HEK293T (cell line): ENCODE measurements around the gene CADM3.

ENCODE experiments used
- ARNT ChIP-seq: fragments of 450-650 bp; IDR thresholded peaks from 2 replicates; pipeline ENCODE4 v1.6.1; 2017; ENCODE audit warnings: mild to moderate bottlenecking
- BHLHE40 ChIP-seq: fragments of 450-650 bp; IDR thresholded peaks from 2 replicates; pipeline ENCODE4 v1.6.1; 2016; ENCODE audit warnings: mild to moderate bottlenecking, moderate library complexity, borderline replicate concordance
- CTBP1 ChIP-seq: fragments of 450-650 bp; IDR thresholded peaks from 2 replicates; pipeline ENCODE4 v1.6.1; 2016; ENCODE audit warnings: borderline replicate concordance
- FOXA1 ChIP-seq: fragments of 450-650 bp; IDR thresholded peaks from 2 replicates; pipeline ENCODE4 v1.6.1; 2016; ENCODE audit warnings: mild to moderate bottlenecking
- FOXM1 ChIP-seq: fragments of 450-650 bp; IDR thresholded peaks from 2 replicates; pipeline ENCODE4 v1.6.1; 2017; ENCODE audit warnings: mild to moderate bottlenecking, borderline replicate concordance
- HDGF ChIP-seq: fragments of 450-650 bp; IDR thresholded peaks from 2 replicates; pipeline ENCODE4 v1.6.1; 2017; ENCODE audit warnings: antibody characterized with exemption, borderline replicate concordance
- TARDBP ChIP-seq: fragments of 450-650 bp; IDR thresholded peaks from 2 replicates; pipeline ENCODE4 v1.6.1; 2016

- no peak for TF ChIP-seq BHLHE40
- no peak for TF ChIP-seq ARNT
- no peak for TF ChIP-seq HDGF
- no peak for TF ChIP-seq FOXA1
- TF ChIP-seq CTBP1 = no peak
- no peak for TF ChIP-seq TARDBP
- TF ChIP-seq FOXM1 = no peak
Observed at GRCh38 chr1:159208175-159208825, 36.9 kb downstream of the CADM3 start.
